GM12873 (cell line): ENCODE measurements around the gene NEUROG1.

ENCODE experiments used
- CTCF ChIP-seq: IDR thresholded peaks from 2 replicates; pipeline ENCODE4 v1.5.1; 2012; ENCODE audit warnings: low read depth, mild to moderate bottlenecking, moderate library complexity, low read length, control low read depth; ENCODE audit not compliant: insufficient read depth; ENCODE audit errors: missing control alignments

Gene NEUROG1

GRCh38 chr5:135534609-135535419 is 950 bp downstream of the NEUROG1 start:
- TF ChIP-seq CTCF = no peak

GRCh38 chr5:135533794-135534193 is 2.0 kb downstream of the NEUROG1 start:
- TF ChIP-seq CTCF = no peak

GRCh38 chr5:135533334-135533733 is 2.4 kb downstream of the NEUROG1 start:
- no peak for TF ChIP-seq CTCF

- no peak for TF ChIP-seq CTCF
Measured at GRCh38 chr5:135526924-135527323, 8.8 kb downstream of the NEUROG1 start.

GRCh38 chr5:135521964-135522363 is 13.8 kb downstream of the NEUROG1 start:
- no peak for TF ChIP-seq CTCF

GRCh38 chr5:135517631-135518030 is 18.1 kb downstream of the NEUROG1 start:
- no peak for TF ChIP-seq CTCF

GRCh38 chr5:135514116-135514515 is 21.6 kb downstream of the NEUROG1 start:
- no peak for TF ChIP-seq CTCF
